GM23248 (cell line): Measurements from ENCODE around the gene MORC1. TPM values are rescaled to one million over a fixed set of nuclear protein-coding genes. Genes with fewer than 3 reads are reported as not detected.

Experiments used
- DNase-seq: peaks from one replicate; pipeline ENCODE4 v3.0.0-alpha.2; 2015
- H2AFZ ChIP-seq: fragments of 200-600 bp; sonication (generic); 2 replicates; pipeline ENCODE4 v1.6.1; 2016; ENCODE audit warnings: antibody characterized with exemption
- H3F3A ChIP-seq: fragments of 200-600 bp; sonication (generic); 2 replicates; pipeline ENCODE4 v1.6.1; 2016; ENCODE audit warnings: mild to moderate bottlenecking, antibody characterized with exemption, mixed run types; ENCODE audit not compliant: insufficient read depth
- H3K27ac ChIP-seq: fragments of 200-600 bp; sonication (generic); 2 replicates; pipeline ENCODE4 v1.5.1; 2016; ENCODE audit warnings: mild to moderate bottlenecking
- H3K27me3 ChIP-seq: fragments of 200-600 bp; sonication (generic); replicated peaks from 2 replicates; pipeline ENCODE4 v1.6.1; 2016; ENCODE audit warnings: mild to moderate bottlenecking; ENCODE audit not compliant: insufficient read depth
- H3K36me3 ChIP-seq: fragments of 200-600 bp; sonication (generic); 2 replicates; pipeline ENCODE4 v1.6.1; 2016; ENCODE audit warnings: low read depth, mild to moderate bottlenecking
- H3K4me1 ChIP-seq: fragments of 200-600 bp; sonication (generic); 2 replicates; pipeline ENCODE4 v1.6.1; 2016; ENCODE audit warnings: mild to moderate bottlenecking; ENCODE audit not compliant: insufficient read depth
- H3K4me2 ChIP-seq: fragments of 200-600 bp; sonication (generic); one replicate; pipeline ENCODE4 v1.6.1; 2016; ENCODE audit warnings: mild to moderate bottlenecking; ENCODE audit not compliant: unreplicated experiment
- H3K4me3 ChIP-seq: fragments of 200-600 bp; sonication (generic); 2 replicates; pipeline ENCODE4 v1.5.1; 2016; ENCODE audit warnings: mild to moderate bottlenecking
- H3K79me2 ChIP-seq: fragments of 200-600 bp; sonication (generic); 2 replicates; pipeline ENCODE4 v1.6.1; 2016; ENCODE audit warnings: mild to moderate bottlenecking; ENCODE audit not compliant: insufficient read depth
- H3K9ac ChIP-seq: fragments of 200-600 bp; sonication (generic); 2 replicates; pipeline ENCODE4 v1.6.1; 2016; ENCODE audit warnings: mild to moderate bottlenecking
- H3K9me2 ChIP-seq: fragments of 200-600 bp; sonication (generic); 2 replicates; pipeline ENCODE4 v1.6.1; 2016; ENCODE audit warnings: mixed run types, mild to moderate bottlenecking, moderate library complexity; ENCODE audit not compliant: insufficient read depth
- H3K9me3 ChIP-seq: fragments of 200-600 bp; sonication (generic); one replicate; pipeline ENCODE4 v1.6.1; 2017; ENCODE audit warnings: low read depth
- H4K20me1 ChIP-seq: fragments of 200-600 bp; sonication (generic); 2 replicates; pipeline ENCODE4 v1.6.0; 2016; ENCODE audit not compliant: insufficient read depth
- EZH2 ChIP-seq: fragments of 200-600 bp; sonication (generic); IDR thresholded peaks from 2 replicates; pipeline ENCODE4 v1.6.1; 2018; ENCODE audit warnings: antibody characterized with exemption, mild to moderate bottlenecking; ENCODE audit not compliant: insufficient read depth, poor library complexity, severe bottlenecking
- EZH2phosphoT487 ChIP-seq: fragments of 200-600 bp; sonication (generic); IDR thresholded peaks from 2 replicates; pipeline ENCODE4 v1.6.1; 2018; ENCODE audit warnings: antibody characterized with exemption, moderate library complexity, mild to moderate bottlenecking, low read depth; ENCODE audit not compliant: insufficient read depth
- WGBS, 2 experiments: methylation state at CpG; one replicate each; pipeline ENCODE4 v1.1.6; 2015 to 2017; ENCODE audit warnings: low lambda C conversion rate in 2 of 2, low coverage in 1 of 2; ENCODE audit errors: missing lambda C conversion rate in 2 of 2; 5-methylcytosine and 5-hydroxymethylcytosine counted together
- in situ Hi-C: fragments of 300-500 bp; cut with MboI; formaldehyde crosslinking; loops from 2 replicates; pipeline ENCODE4 v1.15.0; 2020
- polyA plus RNA-seq: library from polyadenylated mRNA; unstranded; fragments of >200 nt; fragmentation: Nextera tagmentation; extraction: Ambion mirVana; gene quantifications from 2 replicates; pipeline ENCODE4 v1.2.1, GENCODE V29; 2016
- total RNA-seq: library from RNA; depleted of rRNA; stranded (reverse); fragments of >200 nt; shearing (Covaris generic); gene quantifications from 2 replicates; pipeline ENCODE4 v1.2.3, GENCODE V29; 2014

Gene MORC1
- total and polyA plus RNA-seq, 2 experiments from 2014 or later, result not detected

DNA sequence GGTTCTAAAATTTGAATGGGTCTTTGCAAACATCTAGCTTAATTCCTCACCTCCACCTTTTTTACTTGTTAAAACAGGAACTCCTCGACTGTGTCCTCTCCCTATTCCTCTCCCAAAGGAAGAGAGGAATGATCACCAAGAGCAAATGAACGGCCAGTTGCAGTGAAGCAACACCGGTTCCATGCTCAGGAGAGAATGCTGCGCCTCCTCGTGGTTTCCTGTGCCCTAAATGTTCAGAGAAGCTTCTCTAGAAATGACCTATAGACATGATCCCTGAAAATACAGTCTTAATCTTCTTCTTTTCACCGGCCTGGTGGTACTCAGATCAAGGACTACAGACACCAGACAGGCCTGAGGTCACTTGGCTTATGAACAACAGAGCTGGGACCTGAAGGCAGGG is 99.1 kb downstream of the MORC1 start:
- H3K79me2 ChIP-seq, result no peaks in the 10 kb centered on the region
- no peak for TF ChIP-seq EZH2
- no peak for TF ChIP-seq EZH2phosphoT487
- 0 out of 2 replicates have a peak, but pooled peaks cover 7% of the 10 kb centered on the region for H3K27me3 ChIP-seq
- no peak overlapping the region for H3K4me3 ChIP-seq
- H4K20me1 ChIP-seq, result no peaks in the 10 kb centered on the region
- no peaks in the 10 kb centered on the region for H3K4me1 ChIP-seq
- in situ Hi-C loops, result no loop called here
- 35 to 37% methylated on average over 6 of the region's 6 CpGs for WGBS, 2 experiments
- H3F3A ChIP-seq, result no peaks in the 10 kb centered on the region
- no peak overlapping the region for H3K27ac ChIP-seq
- no peaks in the 10 kb centered on the region for H3K9me3 ChIP-seq
- no peaks in the 10 kb centered on the region for H3K9me2 ChIP-seq
- H3K9ac ChIP-seq, result no peak overlapping the region
- H3K36me3 ChIP-seq, result no peaks in the 10 kb centered on the region
- H2AFZ ChIP-seq, result no peak overlapping the region
- H3K4me2 ChIP-seq, result no peak overlapping the region
- peak; percentile 17 for DNase-seq

DNA sequence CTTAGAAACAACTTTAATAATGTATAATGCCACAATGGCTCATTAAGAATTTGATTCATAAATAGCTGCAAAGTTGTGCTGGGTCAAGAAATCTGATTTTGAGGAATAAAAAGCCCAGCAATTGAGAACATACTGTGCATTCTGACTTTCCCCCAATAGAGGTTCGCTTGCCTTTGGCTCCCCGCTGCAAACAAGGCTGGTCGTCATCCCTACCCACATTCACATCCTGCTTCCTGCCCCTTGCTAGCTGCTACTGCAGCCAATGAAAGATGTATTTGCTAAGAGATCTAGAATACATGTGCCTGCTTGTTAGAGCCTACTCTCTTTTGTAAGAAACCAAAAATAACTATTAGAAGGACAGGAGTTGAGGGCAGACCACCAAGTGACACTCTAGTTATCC is 112.5 kb downstream of the MORC1 start:
- H3K4me2 ChIP-seq, result no peak overlapping the region
- no peaks in the 10 kb centered on the region for H3K9me2 ChIP-seq
- no peaks in the 10 kb centered on the region for H3K4me1 ChIP-seq
- no peak overlapping the region for H3K4me3 ChIP-seq
- no peaks in the 10 kb centered on the region for H3F3A ChIP-seq
- H3K9me3 ChIP-seq, result no peaks in the 10 kb centered on the region
- in situ Hi-C loops, result no loop called here
- no peak overlapping the region for H3K9ac ChIP-seq
- no peak overlapping the region for H2AFZ ChIP-seq
- no peaks in the 10 kb centered on the region for H3K36me3 ChIP-seq
- no peak for DNase-seq
- no peak for TF ChIP-seq EZH2
- no peak for TF ChIP-seq EZH2phosphoT487
- no peaks in the 10 kb centered on the region for H3K79me2 ChIP-seq
- no peaks in the 10 kb centered on the region for H4K20me1 ChIP-seq
- no peak overlapping the region for H3K27ac ChIP-seq
- H3K27me3 ChIP-seq, result no peaks in the 10 kb centered on the region
- 20 to 32% methylated on average over 3 of the region's 3 CpGs for WGBS, 2 experiments

DNA sequence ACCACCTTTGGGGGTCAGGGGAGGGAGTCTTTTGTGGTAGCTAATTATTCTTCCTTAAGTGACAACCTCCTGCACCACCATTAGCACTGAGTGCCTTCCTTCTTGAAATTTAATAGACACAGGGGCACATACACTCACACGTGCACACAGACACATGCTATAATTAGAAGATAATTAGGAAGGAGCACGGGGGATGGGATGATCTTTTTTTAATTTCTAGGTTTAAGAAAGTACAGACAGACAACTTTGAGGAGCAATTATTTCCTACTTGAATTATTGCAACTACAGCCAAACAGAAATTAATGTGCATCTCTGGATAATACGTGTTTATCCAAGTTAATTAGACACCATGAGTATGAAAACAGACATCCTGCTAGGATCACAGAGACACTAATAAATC is 119.5 kb downstream of the MORC1 start:
- TF ChIP-seq EZH2 (no peak), EZH2phosphoT487 (no peak)
- 3 to 4% methylated on average over 3 of the region's 3 CpGs for WGBS, 2 experiments
- Histone ChIP-seq H3K36me3 (no peaks in the 10 kb centered on the region), H3K4me1 (no peaks in the 10 kb centered on the region), H3K27ac (no peak overlapping the region), H3K4me2 (no peak overlapping the region), H3F3A (no peaks in the 10 kb centered on the region), H3K4me3 (no peak overlapping the region), H3K9ac (no peak overlapping the region), H3K27me3 (no peaks in the 10 kb centered on the region), H3K9me3 (no peaks in the 10 kb centered on the region), H2AFZ (no peak overlapping the region), H3K9me2 (no peaks in the 10 kb centered on the region), H4K20me1 (no peaks in the 10 kb centered on the region), H3K79me2 (no peaks in the 10 kb centered on the region)
- in situ Hi-C loops, result no loop called here
- DNase-seq, result no peak

DNA sequence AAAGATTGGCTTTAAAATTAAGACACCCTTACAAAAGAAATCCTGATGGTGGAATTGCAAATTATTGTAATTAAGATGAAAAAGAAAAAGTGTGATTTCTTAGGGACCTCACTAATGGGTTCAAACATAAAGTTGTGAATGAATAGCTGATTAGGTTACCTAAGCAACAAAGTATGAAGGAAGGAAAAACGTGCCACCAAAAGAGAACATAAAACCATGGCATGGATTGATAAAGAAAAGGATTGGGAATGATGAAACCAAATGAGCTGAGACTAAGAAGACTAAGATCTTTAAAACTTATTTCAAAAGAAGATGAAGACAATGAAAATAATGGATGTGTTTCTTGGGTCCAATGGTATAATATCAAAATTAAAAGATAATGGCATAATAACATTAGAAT is 132.1 kb downstream of the MORC1 start:
- no peak overlapping the region for H3K4me2 ChIP-seq
- H3F3A ChIP-seq, result no peaks in the 10 kb centered on the region
- DNase-seq, result no peak
- no peaks in the 10 kb centered on the region for H3K36me3 ChIP-seq
- no peak overlapping the region for H3K4me3 ChIP-seq
- no peaks in the 10 kb centered on the region for H4K20me1 ChIP-seq
- no peaks in the 10 kb centered on the region for H3K4me1 ChIP-seq
- H3K9me3 ChIP-seq, result no peaks in the 10 kb centered on the region
- WGBS, 2 experiments, result 2 to 5% methylated on average over 1 of the region's 1 CpG
- in situ Hi-C loops, result no loop called here
- no peak for TF ChIP-seq EZH2phosphoT487
- TF ChIP-seq EZH2, result no peak
- H3K9ac ChIP-seq, result no peak overlapping the region
- no peaks in the 10 kb centered on the region for H3K79me2 ChIP-seq
- no peak overlapping the region for H2AFZ ChIP-seq
- H3K27ac ChIP-seq, result no peak overlapping the region
- H3K27me3 ChIP-seq, result no peaks in the 10 kb centered on the region
- H3K9me2 ChIP-seq, result no peaks in the 10 kb centered on the region

DNA sequence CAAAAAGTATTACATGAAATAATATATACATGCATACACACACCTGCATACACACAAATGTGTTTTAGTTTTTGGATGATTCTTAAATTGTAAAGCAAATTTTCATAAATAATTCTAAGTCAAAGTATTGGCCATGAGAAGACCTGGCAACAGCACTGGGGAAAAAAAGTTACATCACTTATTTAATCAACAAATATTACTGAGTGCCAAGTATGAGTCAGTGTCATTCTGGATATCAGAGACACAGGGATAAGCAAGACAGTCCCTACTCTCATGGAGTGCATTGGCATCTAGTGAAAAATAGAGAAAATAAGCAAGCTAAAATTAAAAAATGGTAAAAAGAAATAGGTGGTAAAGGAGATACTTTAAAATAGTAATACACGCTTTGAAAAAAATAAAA is 134.9 kb downstream of the MORC1 start:
- H3K79me2 ChIP-seq, result no peaks in the 10 kb centered on the region
- H3K4me2 ChIP-seq, result no peak overlapping the region
- no peak overlapping the region for H3K27ac ChIP-seq
- no peak overlapping the region for H2AFZ ChIP-seq
- H3K9ac ChIP-seq, result no peak overlapping the region
- no peaks in the 10 kb centered on the region for H3K36me3 ChIP-seq
- peak; percentile 2 for DNase-seq
- no peaks in the 10 kb centered on the region for H4K20me1 ChIP-seq
- WGBS, 2 experiments, result 31 to 42% methylated on average over 1 of the region's 1 CpG
- H3K27me3 ChIP-seq, result no peaks in the 10 kb centered on the region
- no peaks in the 10 kb centered on the region for H3K9me3 ChIP-seq
- H3K4me1 ChIP-seq, result no peaks in the 10 kb centered on the region
- H3F3A ChIP-seq, result no peaks in the 10 kb centered on the region
- TF ChIP-seq EZH2 (no peak), EZH2phosphoT487 (no peak)
- in situ Hi-C loops, result no loop called here
- no peaks in the 10 kb centered on the region for H3K9me2 ChIP-seq
- no peak overlapping the region for H3K4me3 ChIP-seq
